ENCODE measurements around the gene CLVS2. TPM values are rescaled to one million over a fixed set of nuclear protein-coding genes. Genes with fewer than 3 reads are reported as not detected.

Gene CLVS2, protein sequence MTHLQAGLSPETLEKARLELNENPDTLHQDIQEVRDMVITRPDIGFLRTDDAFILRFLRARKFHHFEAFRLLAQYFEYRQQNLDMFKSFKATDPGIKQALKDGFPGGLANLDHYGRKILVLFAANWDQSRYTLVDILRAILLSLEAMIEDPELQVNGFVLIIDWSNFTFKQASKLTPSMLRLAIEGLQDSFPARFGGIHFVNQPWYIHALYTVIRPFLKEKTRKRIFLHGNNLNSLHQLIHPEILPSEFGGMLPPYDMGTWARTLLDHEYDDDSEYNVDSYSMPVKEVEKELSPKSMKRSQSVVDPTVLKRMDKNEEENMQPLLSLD
- 0.04 TPM for polyA plus RNA-seq (ENCODE audit: insufficient read length)

DNA sequence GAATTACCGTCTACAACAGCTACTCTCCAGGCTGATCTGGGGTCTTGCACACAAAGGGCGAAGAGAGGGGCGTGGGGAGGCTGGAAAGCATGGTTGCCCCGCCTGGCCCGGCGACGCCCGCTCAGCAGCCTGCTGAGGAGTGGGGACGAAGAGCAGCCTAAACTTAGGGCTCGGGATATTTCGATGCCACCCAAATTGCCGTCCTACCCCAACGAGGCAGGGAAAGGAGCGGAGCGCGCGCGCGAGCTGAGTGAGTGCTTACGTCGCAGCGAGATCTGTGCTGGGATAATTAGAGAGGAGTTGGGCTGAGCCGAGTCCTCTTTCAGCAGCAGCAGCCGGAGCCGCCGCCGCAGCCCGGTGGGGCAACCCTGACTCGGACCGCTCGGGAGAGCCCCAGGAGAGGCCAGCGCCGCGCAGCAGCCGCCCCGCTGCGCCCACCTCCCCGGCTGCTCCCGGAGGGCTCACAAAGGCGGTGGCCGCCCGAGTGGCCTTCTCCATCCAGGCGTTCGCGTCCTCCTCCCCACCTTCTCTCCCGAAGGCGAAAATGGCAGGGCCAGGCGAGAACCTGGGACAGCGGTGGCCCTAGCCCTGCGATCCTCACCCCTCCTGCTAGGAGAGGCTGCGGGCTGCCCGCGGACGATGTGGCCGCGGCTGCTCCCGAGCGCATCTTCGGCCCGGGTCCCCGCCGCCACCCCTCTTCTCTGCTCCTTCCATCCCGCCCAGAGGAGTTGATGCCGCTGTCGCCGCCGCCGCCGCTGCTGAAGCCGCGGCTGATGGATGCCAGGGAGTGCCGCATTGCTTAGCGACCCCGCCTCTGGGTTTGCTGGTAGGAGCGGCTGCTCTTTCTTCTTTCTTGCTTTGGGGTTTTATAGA lies at the start of gene CLVS2:
TSS of gene CLVS2 (plus strand) at position 315 of the 873 bp plus-strand sequence. CDS start 1,543 bp downstream, outside the sequence.
- DNase-seq: peak; percentile 58

DNA sequence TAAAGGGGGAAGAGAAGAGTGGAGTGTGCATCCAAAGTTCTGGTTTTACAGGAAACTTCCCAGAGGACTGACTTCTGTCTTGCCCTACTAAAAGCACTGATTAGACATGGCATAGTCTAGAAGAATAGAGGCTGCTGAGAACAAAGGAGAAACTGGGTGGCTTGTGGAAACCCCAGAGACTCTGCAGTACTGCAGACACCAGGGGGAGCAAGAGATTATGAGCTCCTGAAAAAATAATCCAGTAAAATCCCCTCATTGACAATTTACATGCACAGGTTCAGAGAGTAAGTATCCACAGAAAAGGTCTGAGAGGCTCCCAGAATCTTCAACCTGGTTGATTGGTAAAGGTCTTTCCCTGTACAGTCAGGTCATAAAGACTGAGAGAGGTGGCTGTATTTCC lies 48.7 kb upstream of the CLVS2 start:
- DNase-seq: no peak

DNA sequence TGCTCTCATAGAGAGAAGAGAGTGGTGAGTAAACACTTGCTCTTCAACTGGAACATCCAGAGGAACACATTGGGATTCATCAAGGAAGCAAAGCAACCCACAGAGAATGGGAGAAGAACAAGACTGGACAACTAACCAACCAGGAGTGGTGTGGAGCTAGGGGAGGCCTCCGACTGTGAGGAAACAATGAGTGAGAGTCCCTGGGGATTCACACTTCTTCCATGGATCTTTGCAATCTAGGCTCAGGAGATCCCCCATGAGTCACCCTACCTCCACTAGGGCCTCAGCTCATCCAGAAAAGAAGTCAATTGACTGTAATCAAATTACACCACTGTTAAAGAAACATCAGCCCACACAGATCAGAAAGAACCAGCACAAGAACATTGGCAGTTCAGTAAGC lies 42.3 kb upstream of the CLVS2 start:
- no peak for DNase-seq

GRCh38 chr6:122956376-122956775 lies 39.7 kb upstream of the CLVS2 start:
- DNase-seq: no peak

DNA sequence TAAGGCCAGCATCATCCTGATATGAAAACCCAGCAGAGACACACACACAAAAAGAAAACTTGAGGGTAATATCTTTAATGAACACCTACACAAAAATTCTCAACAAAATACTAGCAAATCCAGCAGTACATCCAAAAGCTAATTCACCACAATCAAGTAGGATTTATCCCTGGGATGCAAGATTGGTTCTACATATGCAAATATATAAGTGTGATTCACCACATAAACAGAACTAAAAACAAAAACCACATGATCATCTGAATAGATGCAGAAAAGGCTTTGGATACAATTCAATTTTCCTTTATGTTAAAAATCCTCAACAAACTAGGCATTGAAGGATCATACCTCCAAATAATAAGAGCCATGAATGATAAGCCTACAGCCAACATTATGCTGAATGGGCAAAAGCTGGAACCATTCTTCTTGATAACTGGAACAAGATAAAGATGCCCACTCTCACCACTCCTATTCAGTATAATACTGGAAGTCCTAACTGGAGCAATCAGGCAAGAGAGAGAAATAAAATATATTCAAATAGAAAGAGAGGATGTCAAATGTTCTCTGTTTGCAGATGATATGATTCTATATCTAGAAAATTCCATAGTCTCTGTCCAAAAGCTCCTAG lies 33.9 kb upstream of the CLVS2 start:
- DNase-seq: no peak

DNA sequence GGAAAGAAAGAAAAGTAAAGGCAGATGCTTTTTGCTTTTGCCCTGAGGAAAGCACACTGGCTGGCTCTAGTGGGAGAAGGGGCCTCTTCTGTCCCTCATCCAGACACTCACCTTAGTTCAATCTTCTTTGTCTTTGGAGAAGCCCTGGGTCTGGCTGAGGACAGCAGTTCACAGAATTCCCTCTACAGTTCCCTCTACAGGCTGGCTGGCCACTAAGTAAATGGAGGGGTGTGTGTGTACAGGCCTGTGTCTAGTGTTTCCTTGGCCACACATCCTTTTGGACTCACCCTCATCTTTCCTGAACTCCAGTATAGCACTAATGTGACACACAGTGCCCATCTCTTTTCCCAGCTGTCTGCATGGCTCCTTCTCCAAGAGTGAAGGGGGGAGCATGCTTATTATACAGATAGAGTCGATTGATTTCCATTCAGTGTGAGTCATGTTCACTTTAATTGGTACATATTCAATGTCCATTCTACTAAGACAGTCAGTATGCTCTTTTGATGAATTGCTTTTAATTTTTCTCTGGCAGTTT lies 26.0 kb upstream of the CLVS2 start:
- no peak for DNase-seq

DNA sequence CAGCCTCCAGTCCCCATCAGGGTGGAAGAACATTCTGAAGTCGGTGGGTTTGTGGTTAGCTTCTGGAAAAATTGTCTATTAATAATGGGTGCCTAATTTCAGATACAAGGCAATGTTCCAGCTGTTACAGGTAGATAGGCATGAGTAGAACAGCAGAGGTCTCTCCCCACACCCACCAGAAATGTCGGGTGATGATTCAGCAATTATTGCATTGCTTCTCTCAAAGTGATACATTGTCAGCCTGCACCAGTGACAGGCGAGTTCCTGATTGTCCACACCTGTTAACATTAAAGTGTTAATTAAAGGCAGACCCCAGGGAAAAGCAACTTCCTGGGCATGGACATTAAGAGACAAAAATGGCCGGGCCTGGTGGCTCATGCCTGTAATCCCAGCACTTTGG lies 18.9 kb upstream of the CLVS2 start:
- no peak for DNase-seq

DNA sequence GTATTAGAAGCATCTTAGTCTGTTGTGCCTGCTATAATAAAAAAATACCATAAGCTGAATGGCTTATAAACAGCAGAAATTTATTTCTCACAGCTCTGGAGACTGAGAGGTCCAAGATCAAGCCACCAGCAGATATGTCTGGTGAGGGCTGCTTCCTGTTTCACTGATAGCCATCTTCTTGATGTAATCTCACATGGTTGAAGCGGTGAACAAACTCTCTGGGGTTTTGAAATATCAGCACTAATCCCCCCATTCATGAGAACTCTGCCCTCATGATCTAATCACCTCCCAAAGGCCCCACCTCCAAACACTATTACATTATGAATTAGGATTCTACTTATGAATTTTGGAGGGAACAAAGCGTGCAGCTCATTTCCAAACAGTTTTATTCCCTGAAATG lies 11.6 kb upstream of the CLVS2 start:
- no peak for DNase-seq

GRCh38 chr6:122994256-122994655 lies 1.8 kb upstream of the CLVS2 start:
- no peak for DNase-seq

- DNase-seq: no peak
Measured at GRCh38 chr6:122996794-122997505, 915 bp downstream of the CLVS2 start.

DNA sequence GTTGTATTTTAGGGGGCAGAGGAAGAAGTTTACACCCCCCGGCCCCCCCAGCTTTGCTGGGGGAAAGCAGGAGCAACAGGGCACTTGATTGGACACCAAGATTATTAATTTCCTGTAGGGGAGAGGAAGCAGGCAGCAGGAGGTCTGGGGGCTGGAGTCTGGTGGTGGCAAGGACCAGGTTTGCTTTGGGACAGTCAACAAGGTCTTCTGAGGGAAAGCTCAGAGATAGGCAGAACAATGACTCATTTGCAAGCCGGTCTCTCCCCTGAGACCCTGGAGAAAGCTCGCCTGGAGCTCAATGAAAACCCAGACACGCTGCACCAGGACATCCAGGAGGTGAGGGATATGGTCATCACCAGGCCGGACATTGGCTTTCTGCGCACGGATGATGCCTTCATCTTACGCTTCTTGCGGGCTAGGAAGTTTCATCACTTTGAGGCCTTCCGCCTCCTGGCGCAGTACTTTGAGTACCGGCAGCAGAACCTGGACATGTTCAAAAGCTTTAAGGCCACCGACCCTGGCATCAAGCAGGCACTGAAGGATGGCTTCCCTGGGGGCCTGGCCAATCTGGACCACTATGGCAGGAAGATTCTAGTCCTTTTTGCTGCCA lies 1.6 kb downstream of the CLVS2 start:
- no peak for DNase-seq

GRCh38 chr6:122998403-122998975 lies 2.5 kb downstream of the CLVS2 start:
- no peak for DNase-seq

- DNase-seq: no peak
Measured at GRCh38 chr6:123000244-123000770, 4.3 kb downstream of the CLVS2 start.

- DNase-seq: no peak
Measured at GRCh38 chr6:123001540-123001939, 5.5 kb downstream of the CLVS2 start.

GRCh38 chr6:123007885-123008284 lies 11.8 kb downstream of the CLVS2 start:
- no peak for DNase-seq

- no peak for DNase-seq
Measured at GRCh38 chr6:123009059-123009458, 13.0 kb downstream of the CLVS2 start.

GRCh38 chr6:123014835-123015234 lies 18.8 kb downstream of the CLVS2 start:
- no peak for DNase-seq

- no peak for DNase-seq
Measured at GRCh38 chr6:123016431-123017103, 20.5 kb downstream of the CLVS2 start.

DNA sequence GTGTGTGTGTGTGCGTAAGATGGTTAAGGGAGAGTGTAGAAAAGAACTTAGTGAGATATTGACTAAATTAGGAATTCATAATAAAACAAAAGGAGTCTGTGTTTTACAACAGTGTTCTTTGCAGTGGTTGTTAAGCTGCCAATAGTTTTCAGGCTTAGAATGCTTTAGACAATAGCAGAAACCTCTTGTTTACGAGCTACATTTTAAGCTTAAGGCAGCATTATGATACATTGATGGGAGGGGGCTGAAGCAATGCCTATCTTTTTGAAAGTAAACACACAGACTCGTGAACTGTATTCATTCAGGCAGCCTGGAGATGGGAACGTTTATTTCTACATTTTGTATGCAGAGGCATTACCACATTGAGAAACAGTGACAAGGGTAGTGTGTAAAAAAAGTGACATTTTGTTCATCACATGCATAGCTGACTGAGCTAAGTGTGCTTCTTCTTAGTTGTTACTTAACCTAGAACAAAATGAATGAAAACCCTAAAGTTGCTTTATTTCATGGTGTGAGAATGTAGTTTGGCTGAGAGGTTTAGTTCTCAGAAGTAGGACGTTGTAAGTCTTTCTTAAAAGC lies 21.2 kb downstream of the CLVS2 start:
- DNase-seq: no peak

DNA sequence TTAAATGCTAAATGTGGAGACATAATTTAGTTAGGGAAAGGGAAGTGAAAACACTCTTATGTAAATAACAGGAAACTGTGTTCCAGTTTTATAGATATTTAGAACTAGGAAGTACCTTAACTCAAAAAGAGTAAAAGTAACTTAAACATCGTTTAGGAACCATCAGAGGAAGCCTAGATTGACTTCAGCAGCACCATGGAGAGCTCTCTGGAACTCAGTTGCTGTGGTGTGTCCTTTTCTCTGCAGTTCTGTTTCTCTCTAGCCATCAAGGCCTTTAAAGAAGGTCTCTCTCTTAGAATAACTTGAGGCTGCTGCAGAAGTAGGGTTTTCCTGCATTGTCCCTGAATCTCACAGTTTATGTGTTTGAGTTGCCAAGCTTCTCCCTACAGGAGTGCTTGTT lies 26.9 kb downstream of the CLVS2 start:
- DNase-seq: peak; percentile 4

All from hindlimb muscle (tissue), 1 donor.